HepG2 (cell line): ENCODE results near the gene KIF3C. TPM values are rescaled to one million over a fixed set of nuclear protein-coding genes. Genes with fewer than 3 reads are reported as not detected.

Experiments used
- ATM ChIP-seq: fragments of 450-650 bp; IDR thresholded peaks from 2 replicates; pipeline ENCODE4 v1.7.1; 2017; ENCODE audit warnings: mild to moderate bottlenecking, borderline replicate concordance
- GATAD1 ChIP-seq: IDR thresholded peaks from 2 replicates; pipeline ENCODE4 v1.6.1; 2016; ENCODE audit warnings: missing genetic modification reagents, missing compliant biosample characterization
- HOXA9 ChIP-seq: sonication (generic); formaldehyde crosslinking; IDR thresholded peaks from 2 replicates; pipeline ENCODE4 v1.8.1; 2022; ENCODE audit warnings: missing genetic modification reagents, mild to moderate bottlenecking, moderate library complexity, borderline replicate concordance
- JUN ChIP-seq: sonication (generic); formaldehyde crosslinking; IDR thresholded peaks from 2 replicates; pipeline ENCODE4 v1.4.0; 2020; ENCODE audit warnings: mild to moderate bottlenecking, missing genetic modification reagents
- KDM4B ChIP-seq: sonication (generic); formaldehyde crosslinking; IDR thresholded peaks from 2 replicates; pipeline ENCODE4 v1.4.0; 2020; ENCODE audit warnings: missing genetic modification reagents
- KLF13 ChIP-seq: sonication (generic); formaldehyde crosslinking; IDR thresholded peaks from 2 replicates; pipeline ENCODE4 v1.4.0; 2020; ENCODE audit warnings: mild to moderate bottlenecking, missing genetic modification reagents
- KLF16 ChIP-seq, 2 experiments: sonication (generic) in 1 of 2; formaldehyde crosslinking in 1 of 2; IDR thresholded peaks; 2 replicates each; pipeline versions ENCODE4 v1.6.1 to v1.8.0; 2016 to 2023; ENCODE audit warnings: missing genetic modification reagents in 2 of 2, missing compliant biosample characterization in 1 of 2
- NFKB2 ChIP-seq: sonication (generic); formaldehyde crosslinking; IDR thresholded peaks from 2 replicates; pipeline ENCODE4 v1.4.0; 2020; ENCODE audit warnings: missing genetic modification reagents, borderline replicate concordance
- RBM22 ChIP-seq: fragments of 200-400 bp; formaldehyde crosslinking; optimal IDR thresholded peaks from 2 replicates; pipeline ENCODE3; 2017; ENCODE audit warnings: mild to moderate bottlenecking, low read length, moderate library complexity
- RFX3 ChIP-seq: IDR thresholded peaks from 2 replicates; pipeline ENCODE4 v1.6.1; 2016; ENCODE audit warnings: missing biosample characterization, missing genetic modification reagents
- RORA ChIP-seq: sonication (generic); formaldehyde crosslinking; IDR thresholded peaks from 2 replicates; pipeline ENCODE4 v1.5.0; 2020; ENCODE audit warnings: mild to moderate bottlenecking, missing genetic modification reagents, moderate library complexity
- SCMH1 ChIP-seq: sonication (generic); formaldehyde crosslinking; IDR thresholded peaks from 2 replicates; pipeline ENCODE4 v1.9.0; 2021; ENCODE audit warnings: missing genetic modification reagents, mild to moderate bottlenecking, borderline replicate concordance
- SETDB1 ChIP-seq: sonication (generic); formaldehyde crosslinking; IDR thresholded peaks from 2 replicates; pipeline ENCODE4 v1.5.1; 2020; ENCODE audit warnings: missing genetic modification reagents, mild to moderate bottlenecking, borderline replicate concordance
- SMAD1 ChIP-seq: sonication (generic); formaldehyde crosslinking; IDR thresholded peaks from 2 replicates; pipeline ENCODE4 v1.4.0; 2020; ENCODE audit warnings: missing genetic modification reagents, low read depth, mild to moderate bottlenecking, borderline replicate concordance
- SNAI1 ChIP-seq: sonication (generic); formaldehyde crosslinking; IDR thresholded peaks from 2 replicates; pipeline ENCODE4 v1.5.0; 2020; ENCODE audit warnings: mild to moderate bottlenecking, missing genetic modification reagents, borderline replicate concordance
- SP140L ChIP-seq: sonication (generic); formaldehyde crosslinking; IDR thresholded peaks from 2 replicates; pipeline ENCODE4 v1.4.0; 2020; ENCODE audit warnings: missing genetic modification reagents, borderline replicate concordance
- ZNF260 ChIP-seq: sonication (generic); formaldehyde crosslinking; IDR thresholded peaks from 2 replicates; pipeline ENCODE4 v1.4.0; 2020; ENCODE audit warnings: missing genetic modification reagents, low read depth, mild to moderate bottlenecking, borderline replicate concordance
- ZNF512 ChIP-seq: sonication (generic); formaldehyde crosslinking; IDR thresholded peaks from 2 replicates; pipeline ENCODE4 v1.4.0; 2020; ENCODE audit warnings: mild to moderate bottlenecking, missing genetic modification reagents
- ZNF773 ChIP-seq: sonication (generic); formaldehyde crosslinking; IDR thresholded peaks from 2 replicates; pipeline ENCODE4 v1.4.0; 2020; ENCODE audit warnings: missing genetic modification reagents, borderline replicate concordance
- ZNF792 ChIP-seq: IDR thresholded peaks from 2 replicates; pipeline ENCODE4 v1.6.1; 2016
- ZSCAN30 ChIP-seq: sonication (generic); formaldehyde crosslinking; IDR thresholded peaks from 2 replicates; pipeline ENCODE4 v1.5.0; 2020; ENCODE audit warnings: mild to moderate bottlenecking, missing genetic modification reagents
- polyA plus RNA-seq, 8 experiments: library from polyadenylated mRNA; depleted of rRNA in 3 of 8; stranded (reverse) in 7 of 8; unstranded in 1 of 8; fragments of >200 nt; fragmentation: Illumina TruSeq in 4 of 8; extraction: Trizol in 4 of 8; gene quantifications; 2 replicates each; pipeline versions ENCODE4 v1.2.1 to v1.2.3, GENCODE V29; 2011 to 2016; ENCODE audit warnings: low read depth in 4 of 8, missing spikeins in 1 of 8, mixed read lengths in 1 of 8; ENCODE audit not compliant: insufficient read depth in 1 of 8
- total RNA-seq, 5 experiments: library from RNA; depleted of rRNA; stranded (reverse); fragments of >200 nt; fragmentation: Illumina TruSeq; extraction: Trizol; gene quantifications; 2 replicates each; pipeline ENCODE4 v1.2.3, GENCODE V29; 2016; ENCODE audit warnings: low read depth in 1 of 5
- TF ChIP-seq, protein P1 (sequence below): sonication (generic); formaldehyde crosslinking; IDR thresholded peaks from 2 replicates; pipeline ENCODE4 v1.4.0; 2020; ENCODE audit warnings: mild to moderate bottlenecking, missing genetic modification reagents
- TF ChIP-seq, protein P2 (sequence below): sonication (generic); formaldehyde crosslinking; IDR thresholded peaks from 2 replicates; pipeline ENCODE4 v1.4.0; 2020; ENCODE audit warnings: missing genetic modification reagents

KIF3C gene
- total and polyA plus RNA-seq, 2 of the 13 experiments (the other 11 are each of a cell fraction or from before 2014, with no cell fraction given) = 3.6 to 4.9 TPM

- TF ChIP-seq ZSCAN30 (no peak), SP140L (CRISPR knock-in tag) (no peak), NFKB2 (CRISPR knock-in tag) (no peak), SETDB1 (no peak), RORA (CRISPR knock-in tag) (no peak), SNAI1 (no peak), ZNF773 (CRISPR knock-in tag) (no peak), JUN (CRISPR knock-in tag) (peak; percentile 69; the same call in 1 of the 2 replicates), GATAD1 (CRISPR knock-in tag) (no peak), ZNF792 (CRISPR knock-in tag) (no peak), KLF13 (CRISPR knock-in tag) (no peak), RFX3 (CRISPR knock-in tag) (no peak), HOXA9 (CRISPR knock-in tag) (no peak), ZNF260 (CRISPR knock-in tag) (no peak), SMAD1 (CRISPR knock-in tag) (no peak), KDM4B (CRISPR knock-in tag) (0 out of 2 replicates have a peak, but pooled peaks have one; percentile 30), SCMH1 (CRISPR knock-in tag) (no peak), ATM (no peak), RBM22 (no peak), ZNF512 (CRISPR knock-in tag) (no peak), KLF16 (CRISPR knock-in tag; IDR thresholded peaks at IDR 0.05) (no peak)
- TF ChIP-seq, protein P1, sequence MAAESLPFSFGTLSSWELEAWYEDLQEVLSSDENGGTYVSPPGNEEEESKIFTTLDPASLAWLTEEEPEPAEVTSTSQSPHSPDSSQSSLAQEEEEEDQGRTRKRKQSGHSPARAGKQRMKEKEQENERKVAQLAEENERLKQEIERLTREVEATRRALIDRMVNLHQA (CRISPR knock-in tag) = no peak
- TF ChIP-seq, protein P2, sequence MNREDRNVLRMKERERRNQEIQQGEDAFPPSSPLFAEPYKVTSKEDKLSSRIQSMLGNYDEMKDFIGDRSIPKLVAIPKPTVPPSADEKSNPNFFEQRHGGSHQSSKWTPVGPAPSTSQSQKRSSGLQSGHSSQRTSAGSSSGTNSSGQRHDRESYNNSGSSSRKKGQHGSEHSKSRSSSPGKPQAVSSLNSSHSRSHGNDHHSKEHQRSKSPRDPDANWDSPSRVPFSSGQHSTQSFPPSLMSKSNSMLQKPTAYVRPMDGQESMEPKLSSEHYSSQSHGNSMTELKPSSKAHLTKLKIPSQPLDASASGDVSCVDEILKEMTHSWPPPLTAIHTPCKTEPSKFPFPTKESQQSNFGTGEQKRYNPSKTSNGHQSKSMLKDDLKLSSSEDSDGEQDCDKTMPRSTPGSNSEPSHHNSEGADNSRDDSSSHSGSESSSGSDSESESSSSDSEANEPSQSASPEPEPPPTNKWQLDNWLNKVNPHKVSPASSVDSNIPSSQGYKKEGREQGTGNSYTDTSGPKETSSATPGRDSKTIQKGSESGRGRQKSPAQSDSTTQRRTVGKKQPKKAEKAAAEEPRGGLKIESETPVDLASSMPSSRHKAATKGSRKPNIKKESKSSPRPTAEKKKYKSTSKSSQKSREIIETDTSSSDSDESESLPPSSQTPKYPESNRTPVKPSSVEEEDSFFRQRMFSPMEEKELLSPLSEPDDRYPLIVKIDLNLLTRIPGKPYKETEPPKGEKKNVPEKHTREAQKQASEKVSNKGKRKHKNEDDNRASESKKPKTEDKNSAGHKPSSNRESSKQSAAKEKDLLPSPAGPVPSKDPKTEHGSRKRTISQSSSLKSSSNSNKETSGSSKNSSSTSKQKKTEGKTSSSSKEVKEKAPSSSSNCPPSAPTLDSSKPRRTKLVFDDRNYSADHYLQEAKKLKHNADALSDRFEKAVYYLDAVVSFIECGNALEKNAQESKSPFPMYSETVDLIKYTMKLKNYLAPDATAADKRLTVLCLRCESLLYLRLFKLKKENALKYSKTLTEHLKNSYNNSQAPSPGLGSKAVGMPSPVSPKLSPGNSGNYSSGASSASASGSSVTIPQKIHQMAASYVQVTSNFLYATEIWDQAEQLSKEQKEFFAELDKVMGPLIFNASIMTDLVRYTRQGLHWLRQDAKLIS = no peak
Measured at GRCh38 chr2:26011990-26012856, 29.9 kb upstream of the KIF3C start (continued).
